Measurements from ENCODE around the gene ANGPTL2.

ANGPTL2 gene

DNA sequence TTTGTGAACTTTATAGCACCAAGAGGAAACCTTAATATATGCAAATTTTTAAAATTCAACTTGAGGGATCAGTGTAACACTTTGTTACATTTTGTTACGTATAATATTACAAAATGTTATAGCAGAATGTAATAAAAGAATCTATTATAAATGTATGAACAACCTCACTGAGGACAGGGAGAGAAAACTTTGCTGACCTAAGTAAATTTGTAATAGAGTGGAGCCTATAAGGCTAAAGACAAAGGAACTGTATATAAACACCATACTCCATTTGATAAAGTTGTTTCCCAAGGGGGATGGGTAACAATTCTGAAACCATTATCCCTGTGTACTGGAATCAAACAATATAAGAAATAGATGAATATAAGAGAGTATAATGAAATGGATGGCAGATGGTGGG, 77.3 kb downstream of the ANGPTL2 start:
- no peak for DNase-seq

DNA sequence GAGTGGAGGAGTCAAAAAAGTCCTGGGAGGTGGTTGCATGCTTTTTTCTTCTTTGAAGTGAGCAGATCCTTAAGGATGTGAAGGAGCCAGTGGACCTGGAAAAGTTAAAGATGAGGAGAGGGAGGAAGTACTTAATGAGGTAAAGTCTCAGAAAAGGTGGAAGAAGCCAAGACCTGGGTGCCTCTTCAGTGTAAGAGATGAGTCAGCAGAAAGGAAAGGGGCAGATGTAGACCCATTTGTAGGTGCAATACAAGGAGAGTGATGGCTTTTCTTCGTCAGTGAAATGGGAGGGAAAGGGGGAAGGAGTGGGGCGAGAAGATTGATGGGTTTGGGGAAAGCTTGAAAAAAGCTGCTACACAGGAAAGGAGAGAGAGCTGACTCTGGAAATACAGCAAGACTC, 82.9 kb downstream of the ANGPTL2 start:
- no peak for DNase-seq

DNA sequence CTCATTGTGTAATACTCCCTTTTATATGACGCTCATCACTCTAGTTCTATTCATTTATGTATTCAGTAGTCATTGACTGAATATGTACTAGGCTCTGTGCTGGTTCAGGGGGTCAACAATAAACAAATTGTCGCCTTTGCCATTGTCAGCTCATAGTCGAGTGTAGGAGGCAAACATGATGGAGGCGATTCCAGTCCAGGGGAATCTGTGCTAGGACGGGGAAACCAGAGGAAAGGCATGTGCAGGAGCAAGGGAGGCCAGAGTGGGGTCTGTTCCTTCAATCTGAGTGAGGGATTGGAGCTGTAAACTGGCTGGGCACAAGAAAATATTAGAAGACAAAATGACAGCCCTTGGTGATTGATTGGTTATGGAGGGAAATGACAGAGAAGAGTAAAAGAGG, 83.9 kb downstream of the ANGPTL2 start:
- DNase-seq = no peak
